ENCODE data around the gene ZNF343. TPM values are rescaled to one million over a fixed set of nuclear protein-coding genes. Genes with fewer than 3 reads are reported as not detected.

Gene ZNF343
- total RNA-seq, 1 experiment from 2014 or later: 3.4 TPM

DNA sequence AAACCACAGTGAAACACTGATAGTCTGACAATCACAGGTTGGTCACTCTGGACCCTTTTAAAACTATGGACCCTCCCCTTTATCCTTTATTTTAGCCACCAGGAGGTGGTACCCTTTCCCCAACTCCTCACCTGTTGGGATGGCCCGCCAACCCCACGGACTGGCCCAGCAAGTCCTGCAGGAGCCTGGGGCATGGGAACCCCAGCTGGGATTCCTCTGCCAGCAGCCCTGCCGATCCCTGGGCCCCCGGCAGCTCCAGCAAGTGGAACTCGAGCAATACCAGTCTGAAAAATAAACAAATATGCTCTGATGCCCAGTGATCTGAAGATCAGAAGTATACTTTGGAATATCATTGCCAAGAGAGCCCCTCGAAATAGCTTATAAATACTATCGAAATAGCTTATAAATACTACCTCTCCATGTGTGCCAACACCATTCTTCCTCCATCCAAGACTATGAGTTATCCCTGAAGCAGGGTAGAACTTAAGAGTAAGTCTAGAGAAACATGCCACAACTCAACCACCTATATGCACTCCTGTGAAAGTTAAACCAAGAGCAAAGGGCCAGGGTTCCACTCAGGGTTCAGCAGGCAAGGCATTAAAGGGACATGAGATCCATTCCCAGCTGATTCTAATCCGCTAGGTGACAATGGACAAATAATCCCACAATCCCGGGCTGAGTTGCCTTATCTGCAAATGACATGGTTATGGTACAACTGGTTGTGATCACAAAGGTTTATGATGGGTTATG is 44.9 kb downstream of the ZNF343 start:
- no peaks in the 10 kb centered on the region for H4K20me1 ChIP-seq (ENCODE audit: control insufficient read depth, insufficient read depth, insufficient read length)

More for the DNA sequence above, 44.9 kb downstream of the ZNF343 start:
- Mint-ChIP-seq H3K36me3 (ENCODE audit: insufficient read depth in 1 of 3, low read depth in 3 of 3) (peaks cover 81 to 99% (median 95%) of the 10 kb centered on the region in 3 experiments), H3K27ac (peak overlapping the region in 2 of 3 experiments; percentile 19 to 48; a peak in 1 of 7 replicates), H3K9me3 (no peaks in the 10 kb centered on the region), H3K4me1 (peaks cover 10 to 13% of the 10 kb centered on the region in 2 experiments), H3K4me3 (no peak overlapping the region; a peak in 1 of 5 replicates), H3K27me3 (ENCODE audit: low read depth) (peaks cover 1% of the 10 kb centered on the region; the same call in 1 of the 2 replicates)
- H2BK12ac ChIP-seq (ENCODE audit: insufficient read length, low read depth, low read length): no peak overlapping the region
- no peak overlapping the region for H3K56ac ChIP-seq (ENCODE audit: insufficient read length, low read depth, low read length)
- H2BK5ac ChIP-seq (ENCODE audit: insufficient read length, low read length): no peak overlapping the region
- no peak overlapping the region for H2AK5ac ChIP-seq (ENCODE audit: insufficient read length, low read length)
- H4K8ac ChIP-seq (replicated peaks; ENCODE audit: insufficient read length, low read depth, low read length): no peak overlapping the region
- H4K91ac ChIP-seq (ENCODE audit: insufficient read length, low read depth, low read length): no peak overlapping the region
- no peaks in the 10 kb centered on the region; the same call in 1 of the 2 replicates for H3K4me1 ChIP-seq (ENCODE audit: insufficient read depth, low read length)
- no peak overlapping the region for H2BK15ac ChIP-seq (ENCODE audit: low read depth, low read length)
- H2BK20ac ChIP-seq (ENCODE audit: low read depth, low read length, poor library complexity, severe bottlenecking): no peak overlapping the region
- H2BK120ac ChIP-seq (ENCODE audit: low read depth, low read length, poor library complexity, severe bottlenecking): no peak overlapping the region
- no peak overlapping the region for H4K5ac ChIP-seq (ENCODE audit: insufficient read length, low read depth, low read length)
- H3T11ph ChIP-seq (ENCODE audit: low read length): no peak overlapping the region
- no peak overlapping the region for H3K4me2 ChIP-seq (ENCODE audit: insufficient read depth, insufficient read length, low read length)
- no peak overlapping the region for H3K4ac ChIP-seq (ENCODE audit: low read depth, low read length)
- H3K14ac ChIP-seq (ENCODE audit: insufficient read depth, low read length): no peak overlapping the region
- no peak overlapping the region for H2AFZ ChIP-seq (ENCODE audit: low read length)
- H3K18ac ChIP-seq (ENCODE audit: insufficient read length, low read depth, low read length): no peak overlapping the region
- peaks cover 10% of the 10 kb centered on the region for H3K79me1 ChIP-seq (ENCODE audit: insufficient read depth, low read depth, low read length, poor library complexity, severe bottlenecking)
- H3K9me3 ChIP-seq (ENCODE audit: control insufficient read depth, low read depth, low read length): no peaks in the 10 kb centered on the region
- no CpG with 5 or more reads among the region's 9 CpGs for WGBS (ENCODE audit: extremely low coverage, insufficient read length, low lambda C conversion rate)
- H3K27me3 ChIP-seq (ENCODE audit: insufficient read depth, low read length): no peaks in the 10 kb centered on the region
- TF ChIP-seq CTCF (conservative IDR thresholded peaks at IDR 0.05): no peak
- no peak overlapping the region for H3K9ac ChIP-seq (ENCODE audit: extremely low read depth, insufficient read length, low read length)
- peaks cover under 1% of the 10 kb centered on the region for H3K23me2 ChIP-seq (ENCODE audit: insufficient read length, low read depth, low read length, poor library complexity, severe bottlenecking)
- no peak overlapping the region for H3K23ac ChIP-seq (ENCODE audit: insufficient read length, low read depth, low read length)
- H3K27ac ChIP-seq (ENCODE audit: insufficient read length, low read depth, low read length): no peak overlapping the region
- no peak for DNase-seq
- peaks cover 22% of the 10 kb centered on the region for H3K79me2 ChIP-seq (ENCODE audit: insufficient read depth, low read length)
